ENCODE data around the gene ZNF678. TPM values are rescaled to one million over a fixed set of nuclear protein-coding genes. Genes with fewer than 3 reads are reported as not detected.
A peak's percentile ranks its signal among the peaks of the same experiment; 100 is the strongest.

Gene ZNF678
- total and polyA plus RNA-seq, 2 of the 4 experiments (the other 2 are of a cell fraction) = 1.3 to 4.8 TPM

GRCh38 chr1:227541129-227541528 lies 22.2 kb upstream of the ZNF678 start:
- Histone ChIP-seq H4K20me1 (ENCODE audit: insufficient read depth, low read length) (no peaks in the 10 kb centered on the region), H2BK15ac (ENCODE audit: low read depth, low read length) (no peak overlapping the region), H4K5ac (ENCODE audit: low read depth, low read length) (no peak overlapping the region), H3K4me1 (ENCODE audit: control insufficient read depth, insufficient read depth, low read length) (peaks cover 2% of the 10 kb centered on the region; the same call in 1 of the 2 replicates), H2BK120ac (ENCODE audit: low read depth, low read length) (no peak overlapping the region), H3K79me1 (ENCODE audit: low read depth in 1 of 2, low read length in 2 of 2) (peaks cover 0 to 7% of the 10 kb centered on the region in 2 experiments; a peak in 1 of 4 replicates), H3K9me1 (ENCODE audit: insufficient read depth, low read length) (peaks cover 2% of the 10 kb centered on the region; the same call in 1 of the 2 replicates), H4K91ac (ENCODE audit: insufficient read depth, low read depth, low read length) (no peak overlapping the region), H2BK20ac (ENCODE audit: low read depth, low read length) (no peak overlapping the region), H3K4me3 (ENCODE audit: insufficient read depth, low read depth, low read length) (no peak overlapping the region), H3K4ac (ENCODE audit: low read depth, low read length) (no peak overlapping the region), H3K14ac (replicated peaks; ENCODE audit: low read depth, low read length) (no peak overlapping the region), H2AK9ac (replicated peaks; ENCODE audit: low read depth, low read length, poor library complexity) (peak overlapping the region; percentile 37), H3K4me2 (ENCODE audit: low read depth, low read length) (no peak overlapping the region), H2AK5ac (ENCODE audit: low read depth, low read length) (no peak overlapping the region), H3K18ac (ENCODE audit: low read depth, low read length) (no peak overlapping the region), H3K27ac (ENCODE audit: insufficient read depth, low read length) (no peak overlapping the region), H4K8ac (ENCODE audit: low read depth in 2 of 2, low read length in 2 of 2) (no peak overlapping the region; a peak in 1 of 4 replicates), H3K27me3 (ENCODE audit: control insufficient read depth, insufficient read depth, low read length) (no peaks in the 10 kb centered on the region), H3K36me3 (ENCODE audit: control insufficient read depth, insufficient read depth, low read length) (no peaks in the 10 kb centered on the region), H3K23ac (ENCODE audit: low read depth, low read length) (no peak overlapping the region), H3K9me3 (ENCODE audit: control insufficient read depth, insufficient read depth, low read length) (peaks cover 2% of the 10 kb centered on the region; the same call in 1 of the 2 replicates), H2AFZ (replicated peaks; ENCODE audit: low read length, poor library complexity) (no peak overlapping the region), H3K9ac (ENCODE audit: low read depth, low read length) (no peak overlapping the region), H2BK5ac (ENCODE audit: low read depth, low read length, poor library complexity, severe bottlenecking) (no peak overlapping the region), H3K56ac (ENCODE audit: extremely low read depth, insufficient read depth, low read length) (no peak overlapping the region)
- in situ Hi-C loops (cut with MboI; ENCODE audit: low sequenced_read_pairs) (no loop called here), dilution Hi-C loops (cut with HindIII; ENCODE audit: low sequenced_read_pairs, unreplicated experiment) (no loop called here), intact Hi-C loops (cut with micrococcal nuclease) (loop anchor here (10.0 kb wide), 1 partner anchor 404 kb away; the partner anchor contains the start of gene WNT9A)
- POLR2A ChIA-PET (ENCODE audit: unreplicated experiment) = no interaction called here
- DNase-seq = no peak
- CTCF ChIA-PET = no interaction called here
- ATAC-seq (ENCODE audit: low read depth) = no peak
- no peak for TF ChIP-seq MAFK (IDR thresholded peaks at IDR 0.05; ENCODE audit: low read depth, low read length)
- TF ChIP-seq POLR2A (IDR thresholded peaks at IDR 0.05; ENCODE audit: low read depth, low read length) = no peak
- TF ChIP-seq BHLHE40 (IDR thresholded peaks at IDR 0.05; ENCODE audit: low read depth, low read length) = no peak
- no peak for TF ChIP-seq MAZ (IDR thresholded peaks at IDR 0.05; ENCODE audit: borderline replicate concordance, low read depth, low read length)
- no peak for TF ChIP-seq ELK1 (IDR thresholded peaks at IDR 0.05; ENCODE audit: borderline replicate concordance, low read depth, low read length)
- TF ChIP-seq, protein P1, sequence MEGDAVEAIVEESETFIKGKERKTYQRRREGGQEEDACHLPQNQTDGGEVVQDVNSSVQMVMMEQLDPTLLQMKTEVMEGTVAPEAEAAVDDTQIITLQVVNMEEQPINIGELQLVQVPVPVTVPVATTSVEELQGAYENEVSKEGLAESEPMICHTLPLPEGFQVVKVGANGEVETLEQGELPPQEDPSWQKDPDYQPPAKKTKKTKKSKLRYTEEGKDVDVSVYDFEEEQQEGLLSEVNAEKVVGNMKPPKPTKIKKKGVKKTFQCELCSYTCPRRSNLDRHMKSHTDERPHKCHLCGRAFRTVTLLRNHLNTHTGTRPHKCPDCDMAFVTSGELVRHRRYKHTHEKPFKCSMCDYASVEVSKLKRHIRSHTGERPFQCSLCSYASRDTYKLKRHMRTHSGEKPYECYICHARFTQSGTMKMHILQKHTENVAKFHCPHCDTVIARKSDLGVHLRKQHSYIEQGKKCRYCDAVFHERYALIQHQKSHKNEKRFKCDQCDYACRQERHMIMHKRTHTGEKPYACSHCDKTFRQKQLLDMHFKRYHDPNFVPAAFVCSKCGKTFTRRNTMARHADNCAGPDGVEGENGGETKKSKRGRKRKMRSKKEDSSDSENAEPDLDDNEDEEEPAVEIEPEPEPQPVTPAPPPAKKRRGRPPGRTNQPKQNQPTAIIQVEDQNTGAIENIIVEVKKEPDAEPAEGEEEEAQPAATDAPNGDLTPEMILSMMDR (conservative IDR thresholded peaks at IDR 0.05; ENCODE audit: low read depth, low read length) = no peak
- no peak for TF ChIP-seq RAD21 (IDR thresholded peaks at IDR 0.05; ENCODE audit: low read length)
- no peak for TF ChIP-seq FOS (IDR thresholded peaks at IDR 0.05; ENCODE audit: low read depth, low read length)
- no peak for TF ChIP-seq CHD1 (IDR thresholded peaks at IDR 0.05; ENCODE audit: low read depth, low read length)
- TF ChIP-seq RFX5 (IDR thresholded peaks at IDR 0.05; ENCODE audit: low read depth, low read length) = no peak
- no peak for TF ChIP-seq NFE2L2 (IDR thresholded peaks at IDR 0.05; ENCODE audit: low read depth, low read length)
- TF ChIP-seq RCOR1 (IDR thresholded peaks at IDR 0.05; ENCODE audit: insufficient replicate concordance, low read length) = no peak
- TF ChIP-seq SMC3 (IDR thresholded peaks at IDR 0.05; ENCODE audit: low read depth, low read length) = no peak
- TF ChIP-seq CEBPB (IDR thresholded peaks at IDR 0.05; ENCODE audit: low read depth, low read length) = no peak
- TF ChIP-seq, protein P2, sequence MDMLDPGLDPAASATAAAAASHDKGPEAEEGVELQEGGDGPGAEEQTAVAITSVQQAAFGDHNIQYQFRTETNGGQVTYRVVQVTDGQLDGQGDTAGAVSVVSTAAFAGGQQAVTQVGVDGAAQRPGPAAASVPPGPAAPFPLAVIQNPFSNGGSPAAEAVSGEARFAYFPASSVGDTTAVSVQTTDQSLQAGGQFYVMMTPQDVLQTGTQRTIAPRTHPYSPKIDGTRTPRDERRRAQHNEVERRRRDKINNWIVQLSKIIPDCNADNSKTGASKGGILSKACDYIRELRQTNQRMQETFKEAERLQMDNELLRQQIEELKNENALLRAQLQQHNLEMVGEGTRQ (IDR thresholded peaks at IDR 0.05; ENCODE audit: low read depth, low read length) = no peak
- TF ChIP-seq MXI1 (IDR thresholded peaks at IDR 0.05; ENCODE audit: borderline replicate concordance, low read depth, low read length) = no peak
- no CpG with 5 or more reads among the region's 5 CpGs for whole genome bisulfite sequencing, 2 experiments (ENCODE audit: extremely low coverage in 2 of 2, insufficient read length in 1 of 2)
- BruUV-seq (replicated peaks) = no TSS peak
